K562 (cell line): ENCODE data around the gene DVL2. TPM values are rescaled to one million over a fixed set of nuclear protein-coding genes. Genes with fewer than 3 reads are reported as not detected.

Experiments used
- ATAC-seq: fragments of 200-7000 bp; cut with Tn5 transposase; 3 replicates; pipeline ENCODE4 v1.9.1; 2020; ENCODE audit warnings: moderate library complexity
- BruUV-seq: library from RNA; stranded (reverse); fragments of 400-500 nt; replicated peaks from 2 replicates; lab custom pipeline; 2021; lab: Mats Ljungman, UMichigan
- CTCF ChIA-PET: fragments of 300-600 bp; formaldehyde crosslinking; extraction: SDS; loops from one replicate; lab custom pipeline; 2021; ENCODE audit warnings: low intra/inter-chr PET ratio; lab: Yijun Ruan, JAX
- POLR2A ChIA-PET: fragments of 300-600, 350-650 bp; sonication (Branson Sonifier 250); formaldehyde crosslinking; extraction: SDS; loops from one replicate; lab custom pipeline; 2021; ENCODE audit warnings: antibody characterized with exemption, inconsistent platforms; lab: Yijun Ruan, JAX
- DNase-seq, 4 experiments: peaks; one replicate each; pipeline versions ENCODE4 v3.0.0 to v3.0.0-alpha.2; 2011 to 2018; ENCODE audit warnings: low spot score in 3 of 4, mixed read lengths in 3 of 4; ENCODE audit errors: extremely low read depth in 1 of 4
- FAIRE-seq: peaks from 2 replicates; lab custom pipeline; 2011; peaks lifted over from hg19 to GRCh38; lab: Jason Lieb, UNC
- H2AFZ ChIP-seq: 2 replicates; pipeline ENCODE4 v1.6.0; 2011; ENCODE audit warnings: low read depth, low read length, control low read depth, inconsistent platforms
- H3K27ac ChIP-seq: fragments of 200-600 bp; 3 replicates; pipeline ENCODE4 v1.8.0; 2011; ENCODE audit warnings: low read depth, mild to moderate bottlenecking, control low read depth, inconsistent platforms, low read length, moderate library complexity, mixed read lengths; ENCODE audit errors: extremely low read depth
- H3K27me3 ChIP-seq, 2 experiments: fragments of 300-600 bp in 1 of 2; 2 replicates in 1 of 2; 3 replicates in 1 of 2; pipeline versions ENCODE4 v1.6.0 to v1.8.0; 2011; ENCODE audit warnings: inconsistent platforms in 2 of 2, low read length in 2 of 2, mild to moderate bottlenecking in 1 of 2, mixed read lengths in 1 of 2, moderate library complexity in 1 of 2; ENCODE audit not compliant: control insufficient read depth in 2 of 2, insufficient read depth in 2 of 2
- H3K36me3 ChIP-seq: fragments of 300-600 bp; 3 replicates; pipeline ENCODE4 v1.8.0; 2011; ENCODE audit warnings: mild to moderate bottlenecking, low read length, inconsistent platforms; ENCODE audit not compliant: control insufficient read depth, insufficient read depth
- H3K4me1 ChIP-seq, 2 experiments: fragments of 200-600 bp in 1 of 2; replicated peaks in 1 of 2; 2 replicates in 1 of 2; 3 replicates in 1 of 2; pipeline versions ENCODE4 v1.5.1 to v1.8.0; 2011; ENCODE audit warnings: inconsistent platforms in 2 of 2, low read length in 2 of 2, mild to moderate bottlenecking in 1 of 2, mixed read lengths in 1 of 2, moderate library complexity in 1 of 2; ENCODE audit not compliant: control insufficient read depth in 2 of 2, insufficient read depth in 2 of 2
- H3K4me2 ChIP-seq: 2 replicates; pipeline ENCODE4 v1.6.1; 2011; ENCODE audit warnings: low read length, control low read depth, inconsistent platforms, mixed read lengths; ENCODE audit not compliant: insufficient read depth
- H3K4me3 ChIP-seq: fragments of 200-600 bp; sonication (generic), shearing (Covaris generic); 2 replicates; pipeline ENCODE4 v1.5.1; 2016; ENCODE audit warnings: control low read depth, inconsistent platforms
- H3K79me2 ChIP-seq: fragments of 200-600 bp; 3 replicates; pipeline ENCODE4 v1.8.0; 2011; ENCODE audit warnings: low read length, inconsistent platforms; ENCODE audit not compliant: control insufficient read depth, insufficient read depth
- H3K9ac ChIP-seq, 2 experiments: 2 replicates each; pipeline versions ENCODE4 v1.6.0 to v1.6.1; 2011; ENCODE audit warnings: low read depth in 2 of 2, low read length in 2 of 2, control low read depth in 1 of 2, inconsistent platforms in 1 of 2, mild to moderate bottlenecking in 1 of 2, mixed read lengths in 1 of 2; ENCODE audit not compliant: insufficient read depth in 1 of 2
- H3K9me1 ChIP-seq: one replicate; pipeline ENCODE4 v1.6.0; 2011; ENCODE audit warnings: inconsistent platforms, mild to moderate bottlenecking, low read length, moderate library complexity; ENCODE audit not compliant: control insufficient read depth, insufficient read depth
- H3K9me3 ChIP-seq: replicated peaks from 2 replicates; pipeline ENCODE4 v1.5.1; 2011; ENCODE audit warnings: low read depth, low read length, inconsistent platforms; ENCODE audit not compliant: control insufficient read depth, insufficient read depth
- H4K20me1 ChIP-seq: replicated peaks from 2 replicates; pipeline ENCODE4 v1.6.1; 2011; ENCODE audit warnings: low read length, inconsistent platforms, mixed read lengths; ENCODE audit not compliant: control insufficient read depth, insufficient read depth
- DNMT1 ChIP-seq: fragments of 450-650 bp; IDR thresholded peaks from 2 replicates; pipeline ENCODE4 v1.6.1; 2016; ENCODE audit warnings: antibody characterized with exemption, mild to moderate bottlenecking
- HNRNPUL1 ChIP-seq: fragments of 200-400 bp; formaldehyde crosslinking; IDR thresholded peaks from 2 replicates; pipeline ENCODE4 v1.6.1; 2017; ENCODE audit warnings: low read length
- MIER1 ChIP-seq: fragments of 450-650 bp; IDR thresholded peaks from 2 replicates; pipeline ENCODE4 v1.6.1; 2016; ENCODE audit warnings: antibody characterized with exemption, mild to moderate bottlenecking, low read depth
- NFYB ChIP-seq: IDR thresholded peaks from 2 replicates; pipeline ENCODE4 v1.6.1; 2011; ENCODE audit warnings: mild to moderate bottlenecking, moderate library complexity; ENCODE audit not compliant: insufficient read length; ENCODE audit errors: extremely low read depth
- RBM25 ChIP-seq: fragments of 200-400 bp; formaldehyde crosslinking; IDR thresholded peaks from 2 replicates; pipeline ENCODE4 v1.6.1; 2018; ENCODE audit warnings: low read length, low read depth, moderate library complexity; ENCODE audit not compliant: severe bottlenecking
- ZNF24 ChIP-seq: fragments of 450-650 bp; IDR thresholded peaks from 2 replicates; pipeline ENCODE4 v1.6.1; 2016
- WGBS: fragments of 100-300 bp; shearing (Covaris generic); methylation state at CpG from one replicate; pipeline ENCODE4 v1.1.6; 2016; ENCODE audit warnings: low coverage, mixed read lengths; ENCODE audit not compliant: insufficient coverage; ENCODE audit errors: missing lambda C conversion rate; 5-methylcytosine and 5-hydroxymethylcytosine counted together
- in situ Hi-C: fragments of 300-500 bp; cut with MboI; formaldehyde crosslinking; loops from 4 replicates; pipeline ENCODE4 v1.15.0; 2018; ENCODE audit warnings: inconsistent platforms, mixed read lengths
- intact Hi-C: fragments of 100-400 bp; cut with micrococcal nuclease; formaldehyde crosslinking; loops from 2 replicates; pipeline ENCODE4 v1.14.2; 2022
- polyA plus RNA-seq, 8 experiments: library from polyadenylated mRNA; depleted of rRNA in 4 of 8; stranded (reverse) in 5 of 8; unstranded in 3 of 8; fragments of >200 nt; fragmentation: Nextera tagmentation in 2 of 8; fragmentation: Illumina TruSeq in 1 of 8; extraction: Ambion mirVana in 2 of 8; extraction: Trizol in 1 of 8; gene quantifications; 2 replicates each; pipeline versions ENCODE4 v1.2.1 to v1.2.3, GENCODE V29; 2011 to 2014; ENCODE audit warnings: inconsistent platforms in 1 of 8, missing spikeins in 1 of 8
- total RNA-seq, 7 experiments: library from RNA; depleted of rRNA in 6 of 7; stranded (reverse); fragments of >200 nt in 6 of 7; fragmentation: Illumina TruSeq in 2 of 7; extraction: Trizol in 2 of 7; gene quantifications; 2 replicates each; pipeline versions ENCODE4 v1.2.1 to v1.2.3, GENCODE V29; 2011 to 2021; ENCODE audit warnings: low replicate concordance in 1 of 7
- TF ChIP-seq, protein P1 (sequence below): fragments of 250-450 bp; sonication (Bioruptor Pico); IDR thresholded peaks from 2 replicates; pipeline ENCODE4 v1.5.0; 2021; ENCODE audit warnings: mild to moderate bottlenecking, moderate library complexity
- TF ChIP-seq, protein P2 (sequence below): fragments of 450-650 bp; IDR thresholded peaks from 2 replicates; pipeline ENCODE4 v1.6.1; 2016; ENCODE audit warnings: mild to moderate bottlenecking, moderate library complexity

Gene DVL2
- total and polyA plus RNA-seq, 9 of the 15 experiments (the other 6 are each of a cell fraction or from before 2014, with no cell fraction given) = 1.3 to 49.5 (median 24.3) TPM

DNA sequence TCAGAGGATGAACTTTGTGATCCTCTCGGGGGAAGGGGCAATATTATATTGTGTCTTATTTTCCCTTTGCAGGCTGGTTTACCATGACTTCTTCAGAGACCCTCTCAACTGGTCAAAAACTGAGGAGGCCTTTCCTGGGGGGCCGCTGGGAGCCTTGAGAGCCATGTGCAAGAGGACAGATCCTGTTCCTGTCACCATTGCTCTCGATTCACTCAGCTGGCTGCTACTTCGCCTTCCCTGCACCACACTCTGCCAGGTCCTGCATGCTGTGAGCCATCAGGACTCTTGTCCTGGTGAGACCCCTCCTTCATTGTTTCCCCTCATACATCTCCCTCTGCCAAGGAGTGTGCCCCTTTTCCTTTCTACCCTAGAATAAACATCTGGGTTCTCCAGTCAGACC lies 20.2 kb upstream of the DVL2 start:
- Histone ChIP-seq H3K27me3 (no peaks in the 10 kb centered on the region), H3K4me2 (no peak overlapping the region), H3K9ac (no peak overlapping the region), H3K9me1 (no peaks in the 10 kb centered on the region), H3K4me3 (no peak overlapping the region), H3K79me2 (peaks cover 36% of the 10 kb centered on the region), H3K4me1 (peaks cover 5 to 11% of the 10 kb centered on the region in 2 experiments; a peak in 4 of 5 replicates), H2AFZ (no peak overlapping the region), H4K20me1 (no peaks in the 10 kb centered on the region), H3K36me3 (peaks cover 54% of the 10 kb centered on the region; the same call in 2 of the 3 replicates), H3K27ac (no peak overlapping the region), H3K9me3 (no peaks in the 10 kb centered on the region)
- intact Hi-C loops (no loop called here), in situ Hi-C loops (no loop called here)
- FAIRE-seq = no peak
- CTCF ChIA-PET = no interaction called here
- 98% methylated on average over 4 of the region's 4 CpGs for WGBS
- no TSS peak for BruUV-seq
- no peak for ATAC-seq
- DNase-seq = no peak
- POLR2A ChIA-PET = interaction anchor here (0.6 to 2.0 kb wide), 4 partner anchors 10 to 77 kb away, joined by 3 to 8 read pairs (median 4); partner anchors contain the start of gene SLC2A4
- no peak for TF ChIP-seq MIER1
- no peak for TF ChIP-seq DNMT1
- TF ChIP-seq HNRNPUL1 = no peak
- TF ChIP-seq ZNF24 = no peak
- TF ChIP-seq, protein P1, sequence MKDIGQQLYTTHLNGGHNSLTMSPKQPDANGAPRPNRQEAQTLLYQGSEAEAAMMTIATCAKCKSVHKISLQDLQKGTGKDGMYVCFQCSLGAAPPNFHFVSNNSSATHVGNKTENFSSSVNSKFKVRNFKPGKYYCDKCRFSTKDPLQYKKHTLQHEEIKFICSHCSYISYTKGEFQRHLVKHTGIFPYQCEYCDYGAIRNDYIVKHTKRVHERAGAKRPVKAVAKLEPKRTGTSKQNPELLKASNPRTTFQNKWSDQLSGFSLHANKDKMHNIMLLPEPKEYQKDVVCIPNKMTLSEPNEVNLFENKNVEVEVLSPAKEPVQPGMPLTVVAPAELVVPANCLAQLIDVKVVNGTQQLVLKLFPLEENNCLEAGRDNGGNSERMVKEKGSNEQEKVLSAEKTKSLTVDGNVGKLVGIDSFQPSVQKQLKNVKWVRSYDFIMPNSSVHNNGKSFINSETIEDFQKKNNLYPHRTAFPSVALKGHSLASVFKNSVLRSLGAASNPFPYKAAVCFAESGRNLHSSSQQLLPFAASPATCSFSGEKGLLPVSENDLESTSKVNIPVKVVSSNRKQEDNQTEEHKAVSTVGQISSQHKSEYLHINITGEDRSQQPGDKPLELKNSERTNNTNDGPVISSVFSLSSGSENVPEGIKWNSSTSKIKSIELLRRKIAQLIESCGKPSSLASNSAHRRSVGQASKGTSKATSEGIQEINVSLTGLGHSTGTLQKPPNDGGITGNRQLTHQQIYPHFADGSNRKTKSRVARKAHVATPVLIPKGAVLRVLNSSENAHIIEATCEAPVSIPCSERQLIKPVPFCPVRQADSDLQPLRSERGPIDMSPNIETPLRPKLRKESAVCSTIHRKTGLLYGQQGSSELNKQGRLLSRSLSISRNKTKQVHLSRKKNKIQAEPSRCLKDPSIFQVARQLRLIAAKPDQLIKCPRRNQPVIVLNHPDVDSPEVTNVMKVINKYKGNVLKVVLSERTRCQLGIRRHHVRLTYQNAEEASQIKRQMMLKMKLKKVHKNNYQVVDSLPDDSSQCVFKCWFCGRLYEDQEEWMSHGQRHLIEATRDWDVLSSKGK (CRISPR knock-in tag) = no peak
- TF ChIP-seq, protein P2, sequence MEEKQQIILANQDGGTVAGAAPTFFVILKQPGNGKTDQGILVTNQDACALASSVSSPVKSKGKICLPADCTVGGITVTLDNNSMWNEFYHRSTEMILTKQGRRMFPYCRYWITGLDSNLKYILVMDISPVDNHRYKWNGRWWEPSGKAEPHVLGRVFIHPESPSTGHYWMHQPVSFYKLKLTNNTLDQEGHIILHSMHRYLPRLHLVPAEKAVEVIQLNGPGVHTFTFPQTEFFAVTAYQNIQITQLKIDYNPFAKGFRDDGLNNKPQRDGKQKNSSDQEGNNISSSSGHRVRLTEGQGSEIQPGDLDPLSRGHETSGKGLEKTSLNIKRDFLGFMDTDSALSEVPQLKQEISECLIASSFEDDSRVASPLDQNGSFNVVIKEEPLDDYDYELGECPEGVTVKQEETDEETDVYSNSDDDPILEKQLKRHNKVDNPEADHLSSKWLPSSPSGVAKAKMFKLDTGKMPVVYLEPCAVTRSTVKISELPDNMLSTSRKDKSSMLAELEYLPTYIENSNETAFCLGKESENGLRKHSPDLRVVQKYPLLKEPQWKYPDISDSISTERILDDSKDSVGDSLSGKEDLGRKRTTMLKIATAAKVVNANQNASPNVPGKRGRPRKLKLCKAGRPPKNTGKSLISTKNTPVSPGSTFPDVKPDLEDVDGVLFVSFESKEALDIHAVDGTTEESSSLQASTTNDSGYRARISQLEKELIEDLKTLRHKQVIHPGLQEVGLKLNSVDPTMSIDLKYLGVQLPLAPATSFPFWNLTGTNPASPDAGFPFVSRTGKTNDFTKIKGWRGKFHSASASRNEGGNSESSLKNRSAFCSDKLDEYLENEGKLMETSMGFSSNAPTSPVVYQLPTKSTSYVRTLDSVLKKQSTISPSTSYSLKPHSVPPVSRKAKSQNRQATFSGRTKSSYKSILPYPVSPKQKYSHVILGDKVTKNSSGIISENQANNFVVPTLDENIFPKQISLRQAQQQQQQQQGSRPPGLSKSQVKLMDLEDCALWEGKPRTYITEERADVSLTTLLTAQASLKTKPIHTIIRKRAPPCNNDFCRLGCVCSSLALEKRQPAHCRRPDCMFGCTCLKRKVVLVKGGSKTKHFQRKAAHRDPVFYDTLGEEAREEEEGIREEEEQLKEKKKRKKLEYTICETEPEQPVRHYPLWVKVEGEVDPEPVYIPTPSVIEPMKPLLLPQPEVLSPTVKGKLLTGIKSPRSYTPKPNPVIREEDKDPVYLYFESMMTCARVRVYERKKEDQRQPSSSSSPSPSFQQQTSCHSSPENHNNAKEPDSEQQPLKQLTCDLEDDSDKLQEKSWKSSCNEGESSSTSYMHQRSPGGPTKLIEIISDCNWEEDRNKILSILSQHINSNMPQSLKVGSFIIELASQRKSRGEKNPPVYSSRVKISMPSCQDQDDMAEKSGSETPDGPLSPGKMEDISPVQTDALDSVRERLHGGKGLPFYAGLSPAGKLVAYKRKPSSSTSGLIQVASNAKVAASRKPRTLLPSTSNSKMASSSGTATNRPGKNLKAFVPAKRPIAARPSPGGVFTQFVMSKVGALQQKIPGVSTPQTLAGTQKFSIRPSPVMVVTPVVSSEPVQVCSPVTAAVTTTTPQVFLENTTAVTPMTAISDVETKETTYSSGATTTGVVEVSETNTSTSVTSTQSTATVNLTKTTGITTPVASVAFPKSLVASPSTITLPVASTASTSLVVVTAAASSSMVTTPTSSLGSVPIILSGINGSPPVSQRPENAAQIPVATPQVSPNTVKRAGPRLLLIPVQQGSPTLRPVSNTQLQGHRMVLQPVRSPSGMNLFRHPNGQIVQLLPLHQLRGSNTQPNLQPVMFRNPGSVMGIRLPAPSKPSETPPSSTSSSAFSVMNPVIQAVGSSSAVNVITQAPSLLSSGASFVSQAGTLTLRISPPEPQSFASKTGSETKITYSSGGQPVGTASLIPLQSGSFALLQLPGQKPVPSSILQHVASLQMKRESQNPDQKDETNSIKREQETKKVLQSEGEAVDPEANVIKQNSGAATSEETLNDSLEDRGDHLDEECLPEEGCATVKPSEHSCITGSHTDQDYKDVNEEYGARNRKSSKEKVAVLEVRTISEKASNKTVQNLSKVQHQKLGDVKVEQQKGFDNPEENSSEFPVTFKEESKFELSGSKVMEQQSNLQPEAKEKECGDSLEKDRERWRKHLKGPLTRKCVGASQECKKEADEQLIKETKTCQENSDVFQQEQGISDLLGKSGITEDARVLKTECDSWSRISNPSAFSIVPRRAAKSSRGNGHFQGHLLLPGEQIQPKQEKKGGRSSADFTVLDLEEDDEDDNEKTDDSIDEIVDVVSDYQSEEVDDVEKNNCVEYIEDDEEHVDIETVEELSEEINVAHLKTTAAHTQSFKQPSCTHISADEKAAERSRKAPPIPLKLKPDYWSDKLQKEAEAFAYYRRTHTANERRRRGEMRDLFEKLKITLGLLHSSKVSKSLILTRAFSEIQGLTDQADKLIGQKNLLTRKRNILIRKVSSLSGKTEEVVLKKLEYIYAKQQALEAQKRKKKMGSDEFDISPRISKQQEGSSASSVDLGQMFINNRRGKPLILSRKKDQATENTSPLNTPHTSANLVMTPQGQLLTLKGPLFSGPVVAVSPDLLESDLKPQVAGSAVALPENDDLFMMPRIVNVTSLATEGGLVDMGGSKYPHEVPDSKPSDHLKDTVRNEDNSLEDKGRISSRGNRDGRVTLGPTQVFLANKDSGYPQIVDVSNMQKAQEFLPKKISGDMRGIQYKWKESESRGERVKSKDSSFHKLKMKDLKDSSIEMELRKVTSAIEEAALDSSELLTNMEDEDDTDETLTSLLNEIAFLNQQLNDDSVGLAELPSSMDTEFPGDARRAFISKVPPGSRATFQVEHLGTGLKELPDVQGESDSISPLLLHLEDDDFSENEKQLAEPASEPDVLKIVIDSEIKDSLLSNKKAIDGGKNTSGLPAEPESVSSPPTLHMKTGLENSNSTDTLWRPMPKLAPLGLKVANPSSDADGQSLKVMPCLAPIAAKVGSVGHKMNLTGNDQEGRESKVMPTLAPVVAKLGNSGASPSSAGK = no peak
- no peak for TF ChIP-seq RBM25
- no peak for TF ChIP-seq NFYB
